Endothelial cell of umbilical vein (primary cell): ENCODE measurements around the gene NCF4. TPM values are rescaled to one million over a fixed set of nuclear protein-coding genes. Genes with fewer than 3 reads are reported as not detected.

Experiments
- BruUV-seq: library from RNA; stranded (reverse); fragments of 400-500 nt; replicated peaks from 2 replicates; lab custom pipeline; 2021; lab: Mats Ljungman, UMichigan
- CTCF ChIA-PET: fragments of 300-600, 350-600 bp; sonication (Branson Sonifier 250); formaldehyde crosslinking; loops from one replicate; lab custom pipeline; 2021; ENCODE audit warnings: antibody characterized with exemption, inconsistent platforms; lab: Charles Lee
- POLR2A ChIA-PET: fragments of 300-600, 350-600 bp; sonication (Branson Sonifier 250); formaldehyde crosslinking; loops from one replicate; lab custom pipeline; 2021; ENCODE audit warnings: antibody characterized with exemption, inconsistent platforms; lab: Charles Lee
- DNase-seq: peaks from one replicate; pipeline ENCODE4 v3.0.0-alpha.2; 2011; ENCODE audit warnings: low read depth, low spot score
- FAIRE-seq: peaks from 2 replicates; lab custom pipeline; 2011; peaks lifted over from hg19 to GRCh38; lab: Jason Lieb, UNC
- H2AFZ ChIP-seq: 2 replicates; pipeline ENCODE4 v1.6.0; 2012; ENCODE audit warnings: low read depth, low read length, control low read depth, inconsistent platforms
- H3K27ac ChIP-seq: 2 replicates; pipeline ENCODE4 v1.5.1; 2011; ENCODE audit warnings: low read depth, mild to moderate bottlenecking, control low read depth, low read length, moderate library complexity; ENCODE audit not compliant: insufficient read depth
- H3K27me3 ChIP-seq, 2 experiments: 2 replicates each; pipeline versions ENCODE4 v1.6.0 to v1.6.1; 2011; ENCODE audit warnings: low read length in 2 of 2, mixed read lengths in 1 of 2; ENCODE audit not compliant: control insufficient read depth in 2 of 2, insufficient read depth in 2 of 2
- H3K36me3 ChIP-seq, 2 experiments: 2 replicates in 1 of 2; 3 replicates in 1 of 2; pipeline ENCODE4 v1.5.1; 2011; ENCODE audit warnings: low read length in 2 of 2, mild to moderate bottlenecking in 1 of 2, moderate library complexity in 1 of 2; ENCODE audit not compliant: control insufficient read depth in 2 of 2, insufficient read depth in 2 of 2; ENCODE audit errors: extremely low read depth in 1 of 2
- H3K4me1 ChIP-seq: 3 replicates; pipeline ENCODE4 v1.5.1; 2011; ENCODE audit warnings: mild to moderate bottlenecking, low read length; ENCODE audit not compliant: control insufficient read depth, insufficient read depth; ENCODE audit errors: extremely low read depth
- H3K4me2 ChIP-seq: 2 replicates; pipeline ENCODE4 v1.6.1; 2011; ENCODE audit warnings: low read length, control low read depth, mixed read lengths; ENCODE audit not compliant: insufficient read depth
- H3K4me3 ChIP-seq, 3 experiments: fragments of 200-600 bp in 1 of 3; sonication (generic), shearing (Covaris generic) in 1 of 3; replicated peaks in 1 of 3; 2 replicates each; pipeline ENCODE4 v1.5.1; 2011 to 2016; ENCODE audit warnings: control low read depth in 3 of 3, low read length in 3 of 3, mild to moderate bottlenecking in 2 of 3, inconsistent platforms in 1 of 3, low read depth in 1 of 3, moderate library complexity in 1 of 3; ENCODE audit not compliant: insufficient read depth in 1 of 3
- H3K79me2 ChIP-seq: 2 replicates; pipeline ENCODE4 v1.6.0; 2012; ENCODE audit warnings: low read length, inconsistent platforms; ENCODE audit not compliant: control insufficient read depth, insufficient read depth
- H3K9ac ChIP-seq: replicated peaks from 2 replicates; pipeline ENCODE3; 2011; ENCODE audit warnings: low read length, control low read depth; ENCODE audit not compliant: insufficient read depth; ENCODE audit errors: extremely low read depth
- H3K9me1 ChIP-seq: replicated peaks from 3 replicates; pipeline ENCODE4 v1.6.0; 2011; ENCODE audit warnings: mild to moderate bottlenecking, low read length; ENCODE audit not compliant: control insufficient read depth, insufficient read depth; ENCODE audit errors: extremely low read depth
- H3K9me3 ChIP-seq: replicated peaks from 2 replicates; pipeline ENCODE4 v1.5.1; 2012; ENCODE audit warnings: low read length, inconsistent platforms; ENCODE audit not compliant: control insufficient read depth, insufficient read depth
- H4K20me1 ChIP-seq: replicated peaks from 2 replicates; pipeline ENCODE3; 2011; ENCODE audit warnings: mild to moderate bottlenecking, low read length; ENCODE audit not compliant: control insufficient read depth, insufficient read depth; ENCODE audit errors: extremely low read depth
- CTCF ChIP-seq, 2 donors: IDR thresholded peaks; 1 replicate in 1 of 2; 2 replicates in 1 of 2; pipeline ENCODE4 v1.5.1; 2011; ENCODE audit warnings: low read length in 2 of 2, mild to moderate bottlenecking in 2 of 2, moderate library complexity in 2 of 2, control low read depth in 1 of 2, inconsistent platforms in 1 of 2, low read depth in 1 of 2; ENCODE audit not compliant: insufficient read depth in 1 of 2; ENCODE audit errors: extremely low read depth in 1 of 2
- EZH2 ChIP-seq: IDR thresholded peaks from 2 replicates; pipeline ENCODE4 v1.6.1; 2012; ENCODE audit warnings: borderline replicate concordance, low read depth, mild to moderate bottlenecking, moderate library complexity, low read length, inconsistent platforms; ENCODE audit not compliant: severe bottlenecking
- FOS ChIP-seq: IDR thresholded peaks from 2 replicates; pipeline ENCODE4 v1.6.1; 2011; ENCODE audit warnings: mild to moderate bottlenecking, low read length, moderate library complexity, borderline replicate concordance; ENCODE audit not compliant: insufficient read depth
- GATA2 ChIP-seq: IDR thresholded peaks from 2 replicates; pipeline ENCODE4 v1.7.0; 2011; ENCODE audit warnings: low read depth, mild to moderate bottlenecking, moderate library complexity, mixed read lengths, low read length; ENCODE audit not compliant: insufficient read length, insufficient read depth
- JUN ChIP-seq: IDR thresholded peaks from 2 replicates; pipeline ENCODE4 v1.6.1; 2011; ENCODE audit warnings: borderline replicate concordance, low read depth; ENCODE audit not compliant: insufficient read length, insufficient read depth
- MAX ChIP-seq: IDR thresholded peaks from 2 replicates; pipeline ENCODE4 v1.6.1; 2011; ENCODE audit not compliant: insufficient read depth, insufficient read length
- dilution Hi-C: fragments of 300-500 bp; cut with MboI; formaldehyde crosslinking; loops from one replicate; pipeline ENCODE4 v1.15.0; 2019; ENCODE audit warnings: low sequenced_read_pairs; ENCODE audit not compliant: extremely low pct_ligation_motif_present
- intact Hi-C: fragments of 100-400 bp; cut with micrococcal nuclease; formaldehyde crosslinking; loops from one replicate; pipeline ENCODE4 v1.10.0; 2022
- polyA plus RNA-seq, 4 experiments: library from polyadenylated mRNA; depleted of rRNA in 3 of 4; stranded (reverse) in 3 of 4; unstranded in 1 of 4; fragments of >200 nt; gene quantifications; 2 replicates each; pipeline versions ENCODE4 v1.2.1 to v1.2.3, GENCODE V29; 2011 to 2012; ENCODE audit warnings: missing spikeins in 1 of 4
- total RNA-seq: library from RNA; stranded (reverse); gene quantifications from 2 replicates; pipeline ENCODE4 v1.2.3, GENCODE V29; 2021

NCF4 gene
- total and polyA plus RNA-seq, 2 donors (not counting 3 experiments of a cell fraction or from before 2014, with no cell fraction given) = 0.07 TPM; not detected in 1

- intact Hi-C loops (no loop called here), dilution Hi-C loops (no loop called here)
- FAIRE-seq (peak; percentile 15), DNase-seq (no peak)
- ChIA-PET POLR2A (interaction anchor here (0.5 kb wide), 1 partner anchor 327 kb away, joined by 3 read pairs; no protein-coding TSS in a partner anchor), CTCF (interaction anchor here (0.9 to 1.6 kb wide), 6 partner anchors 25 to 314 kb away, joined by 3 to 7 read pairs (median 3); partner anchors contain the start of gene CSF2RB)
- Histone ChIP-seq H4K20me1 (no peaks in the 10 kb centered on the region), H3K4me3 (no peak overlapping the region), H2AFZ (peak overlapping the region; percentile 46), H3K36me3 (no peaks in the 10 kb centered on the region), H3K9me3 (peaks cover 2% of the 10 kb centered on the region), H3K9ac (peak overlapping the region; percentile 72), H3K79me2 (no peaks in the 10 kb centered on the region), H3K27me3 (no peaks in the 10 kb centered on the region), H3K4me1 (peaks cover 36% of the 10 kb centered on the region), H3K27ac (peak overlapping the region; percentile 87), H3K9me1 (no peaks in the 10 kb centered on the region), H3K4me2 (peak overlapping the region; percentile 79)
- TF ChIP-seq MAX (no peak), FOS (no peak), EZH2 (no peak), GATA2 (no peak), JUN (no peak), CTCF (IDR thresholded peaks at IDR 0.05; ENCODE audit: extremely low read depth in 1 of 2, insufficient read depth in 1 of 2, low read depth in 1 of 2, low read length in 2 of 2) (no peak)
- BruUV-seq = no TSS peak
These were observed 24.7 kb downstream of the NCF4 start for GRCh38 chr22:36885474-36885873.
